ENCODE measurements around the gene MATCAP1.

Gene MATCAP1

GRCh38 chr16:67155295-67156142 is 28.2 kb downstream of the MATCAP1 start:
- peak; percentile 87 for DNase-seq

DNA sequence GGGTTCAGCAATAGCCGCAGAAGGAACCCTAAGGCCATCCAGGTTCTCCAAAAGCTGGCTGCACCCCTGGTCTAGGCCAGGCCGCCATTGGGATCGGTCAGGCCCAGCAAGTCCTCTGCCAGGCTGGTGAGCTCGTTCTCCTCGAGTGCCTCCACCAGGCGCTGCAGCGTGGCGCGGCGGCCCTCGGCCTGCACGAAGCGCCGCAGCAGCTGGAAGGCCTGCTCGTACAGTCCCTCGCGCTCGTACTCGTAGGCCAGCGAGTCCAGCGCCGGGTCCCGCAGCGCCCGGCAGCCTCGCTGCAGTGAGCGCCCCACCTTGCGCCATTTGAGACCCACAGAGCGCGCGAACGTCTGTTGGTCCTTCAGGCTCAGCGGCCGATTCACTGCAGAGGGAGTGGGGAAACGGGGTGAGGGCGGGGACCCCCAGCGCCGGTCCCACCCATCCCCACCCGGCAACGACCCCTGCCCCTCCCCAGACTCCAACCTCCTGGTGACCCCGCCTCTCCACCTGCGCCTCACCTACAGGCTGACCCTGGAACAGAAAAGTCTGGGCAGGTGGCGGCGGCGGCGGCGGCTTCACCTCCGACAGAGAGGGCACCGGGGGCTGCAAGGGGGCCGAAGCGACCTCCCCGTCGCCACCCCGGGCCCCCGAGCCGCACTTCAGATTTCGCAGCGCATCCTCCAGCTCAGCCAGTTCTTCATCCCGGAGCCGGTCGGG is 29.0 kb downstream of the MATCAP1 start:
- DNase-seq: no peak

- DNase-seq: no peak
These were observed 32.2 kb downstream of the MATCAP1 start for GRCh38 chr16:67151431-67152097.

- peak; percentile 61 for DNase-seq
These were observed 32.8 kb downstream of the MATCAP1 start, which contains the start of gene B3GNT9 for GRCh38 chr16:67150833-67151396. Gene B3GNT9 (minus strand): TSS chr16:67150998. CDS start chr16:67150485, 513 bp downstream.

- DNase-seq: peak; percentile 64
These were observed 33.5 kb downstream of the MATCAP1 start for GRCh38 chr16:67150047-67150832.

- DNase-seq: no peak
These were observed 34.3 kb downstream of the MATCAP1 start for GRCh38 chr16:67149276-67150046.

GRCh38 chr16:67148656-67149275 is 35.0 kb downstream of the MATCAP1 start:
- DNase-seq: no peak

DNA sequence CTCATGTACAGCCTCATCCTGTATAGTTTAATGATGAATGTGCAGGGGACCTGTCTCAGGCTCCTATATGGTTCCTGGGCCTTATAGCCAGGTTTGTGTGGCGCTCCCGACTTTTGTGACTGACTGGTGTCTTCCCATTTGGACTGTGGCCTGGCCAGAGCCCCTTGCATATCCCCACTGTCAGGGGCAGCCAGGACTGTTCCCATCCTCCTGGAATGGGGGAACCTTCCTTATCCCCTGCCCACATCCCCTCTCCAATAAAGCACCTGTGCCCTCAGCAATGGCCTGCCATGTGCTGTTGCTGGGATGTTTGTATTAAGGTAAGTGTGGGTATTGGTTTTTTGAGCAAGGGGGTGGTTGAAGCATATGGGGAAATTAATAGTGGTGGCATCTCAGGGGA is 35.5 kb downstream of the MATCAP1 start:
- no peak for DNase-seq

DNA sequence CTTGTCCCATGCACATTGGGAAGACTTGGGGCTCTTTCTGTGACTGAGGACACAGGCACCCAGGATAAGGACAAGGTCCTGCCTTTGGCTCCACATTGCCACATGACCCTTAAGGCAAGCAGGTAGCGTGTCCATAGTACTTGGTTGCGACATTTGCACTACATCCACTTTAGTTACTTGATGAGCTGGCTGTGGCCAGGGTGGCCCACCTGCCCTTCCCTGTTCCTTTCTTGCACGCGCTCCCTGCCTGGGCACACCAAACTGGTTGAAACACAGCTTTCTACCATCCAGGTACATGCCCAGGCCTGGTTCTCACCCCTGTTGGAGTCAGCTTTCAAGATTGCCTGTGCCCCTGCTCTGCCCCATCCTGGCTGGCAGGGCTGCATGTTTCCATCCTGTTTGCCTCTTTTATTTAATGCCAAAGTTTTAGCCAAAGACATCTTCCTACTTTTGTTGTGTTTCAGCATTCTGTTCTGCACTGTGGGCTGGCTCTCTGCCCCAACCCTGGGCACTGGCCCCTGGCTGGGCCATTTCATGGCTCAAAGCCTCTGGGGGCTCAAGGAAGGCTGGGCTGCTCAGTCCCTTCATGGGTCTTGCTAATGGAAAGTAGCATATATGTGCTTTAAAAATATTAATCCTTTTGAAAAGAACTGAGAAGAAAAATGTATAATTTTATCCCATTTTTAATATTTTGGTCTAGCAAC is 36.2 kb downstream of the MATCAP1 start:
- DNase-seq: no peak

DNA sequence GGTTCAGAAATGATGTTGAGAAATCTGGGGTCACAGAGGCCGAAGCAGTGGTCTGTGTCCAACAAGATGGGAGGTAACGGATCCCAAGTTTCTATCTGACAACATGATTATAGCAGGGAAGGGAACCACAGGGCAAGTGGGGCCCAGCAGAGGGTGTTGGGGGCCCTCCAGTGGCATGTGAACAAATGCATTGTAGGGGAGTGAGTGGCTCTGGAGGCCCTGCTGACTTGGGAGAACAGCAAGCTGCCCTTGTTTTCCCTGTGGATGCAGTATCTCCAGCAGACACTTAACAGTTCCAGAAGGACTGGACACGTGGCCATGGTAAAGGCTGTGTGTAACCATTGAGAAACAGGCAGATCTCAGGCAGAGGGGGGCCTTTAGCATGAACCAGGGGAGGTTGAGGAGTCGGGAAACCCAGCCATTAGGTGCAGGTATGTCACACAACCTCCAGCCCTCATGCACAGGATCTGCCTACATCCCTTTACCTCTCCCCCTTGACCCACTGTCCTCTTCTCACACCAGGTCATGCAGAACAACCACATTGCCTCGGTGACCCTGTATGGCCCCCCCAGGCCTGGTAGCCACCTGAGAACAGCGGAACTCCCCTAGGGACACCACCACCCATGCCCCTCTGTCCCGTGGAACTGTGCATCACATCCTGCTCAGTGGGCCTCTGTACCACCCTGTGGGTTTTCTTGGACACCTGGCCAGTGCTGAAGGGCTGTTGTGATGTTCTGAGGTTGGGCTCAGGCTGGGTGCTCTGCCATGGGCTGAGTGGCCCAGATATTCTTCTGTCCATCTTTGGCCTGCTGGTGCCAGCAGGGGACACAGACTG is 37.0 kb downstream of the MATCAP1 start:
- DNase-seq: no peak

- DNase-seq: no peak
These were observed 38.0 kb downstream of the MATCAP1 start for GRCh38 chr16:67145746-67146145.

DNA sequence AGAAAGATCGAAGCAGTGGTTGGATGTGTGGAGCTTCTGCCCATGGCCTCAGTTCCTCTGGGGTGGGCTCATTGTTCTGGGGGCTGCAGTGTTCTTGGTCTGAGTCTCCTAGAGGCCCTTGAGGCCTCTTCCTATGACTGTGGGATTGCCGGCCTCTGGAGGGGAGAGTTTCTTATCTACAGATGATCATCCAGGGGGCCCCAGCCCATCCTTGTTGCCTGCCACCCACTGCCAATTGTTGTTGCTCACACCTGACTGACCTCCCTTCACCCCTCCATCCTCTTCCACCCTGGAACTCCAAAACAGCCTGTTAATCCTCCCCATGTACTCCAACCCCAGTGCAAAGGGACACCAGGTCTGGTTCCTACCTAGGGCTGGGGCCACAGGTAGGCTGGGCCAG is 38.8 kb downstream of the MATCAP1 start:
- no peak for DNase-seq

DNA sequence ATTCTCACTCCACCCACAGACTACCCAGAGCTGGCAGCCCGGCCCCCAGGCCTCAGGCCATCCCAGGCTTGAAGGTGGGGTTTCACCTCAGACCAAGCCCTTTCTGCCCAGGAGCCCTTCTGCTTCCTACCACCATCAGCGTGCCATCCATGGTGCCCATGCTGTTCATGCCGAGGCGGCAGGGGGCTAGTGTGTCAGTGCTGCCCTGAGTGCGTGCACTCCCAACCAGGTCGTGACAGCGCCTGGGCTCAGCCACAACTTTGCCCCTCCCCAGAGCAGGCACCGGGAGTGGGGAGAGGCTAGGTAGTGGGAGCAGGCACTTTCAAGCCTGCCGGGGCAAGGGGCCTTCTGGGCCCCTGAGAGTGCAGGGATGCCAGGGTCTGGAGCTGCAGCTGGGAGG is 41.4 kb downstream of the MATCAP1 start:
- DNase-seq: no peak

DNA sequence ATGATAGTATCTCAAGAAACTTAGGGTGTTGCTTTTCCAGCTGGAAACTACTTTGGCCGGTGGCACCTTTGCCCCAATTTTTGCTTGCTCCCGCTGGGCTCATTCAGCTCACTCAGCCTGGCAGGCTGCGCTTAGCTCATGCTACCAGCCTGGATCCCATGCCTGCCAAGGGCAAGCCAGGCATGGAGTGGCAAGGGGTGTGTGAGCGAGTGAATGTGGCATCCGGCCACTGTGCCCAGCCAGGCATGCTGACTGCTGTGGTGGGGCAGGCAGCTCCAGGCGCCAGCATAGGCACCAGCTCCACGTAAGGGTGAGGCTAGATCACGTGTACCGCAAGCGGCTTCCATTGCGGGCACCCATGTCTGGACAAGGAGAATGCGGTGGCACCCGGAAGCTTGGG is 42.4 kb downstream of the MATCAP1 start:
- no peak for DNase-seq

DNA sequence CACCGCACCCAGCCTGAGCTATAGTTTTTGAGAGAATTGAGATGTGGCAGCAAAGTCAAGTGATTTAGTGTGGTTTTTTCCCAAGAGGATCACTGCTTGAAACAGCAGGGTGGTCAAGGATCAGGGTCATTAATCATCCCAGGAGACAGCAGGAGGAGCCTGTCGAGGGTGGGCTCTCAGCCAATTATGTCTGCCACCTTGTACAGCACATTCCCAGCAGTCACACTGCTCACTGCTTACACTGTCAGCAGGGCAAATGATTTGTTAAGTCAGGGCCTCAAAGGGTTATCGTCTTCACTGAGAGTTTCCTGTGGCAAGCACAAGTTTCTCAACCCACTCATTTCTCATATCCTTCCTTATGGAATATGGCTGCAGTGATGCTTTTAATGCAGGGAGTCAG is 46.2 kb downstream of the MATCAP1 start:
- DNase-seq: no peak

- no peak for DNase-seq
These were observed 54.3 kb downstream of the MATCAP1 start for GRCh38 chr16:67129422-67129821.

DNA sequence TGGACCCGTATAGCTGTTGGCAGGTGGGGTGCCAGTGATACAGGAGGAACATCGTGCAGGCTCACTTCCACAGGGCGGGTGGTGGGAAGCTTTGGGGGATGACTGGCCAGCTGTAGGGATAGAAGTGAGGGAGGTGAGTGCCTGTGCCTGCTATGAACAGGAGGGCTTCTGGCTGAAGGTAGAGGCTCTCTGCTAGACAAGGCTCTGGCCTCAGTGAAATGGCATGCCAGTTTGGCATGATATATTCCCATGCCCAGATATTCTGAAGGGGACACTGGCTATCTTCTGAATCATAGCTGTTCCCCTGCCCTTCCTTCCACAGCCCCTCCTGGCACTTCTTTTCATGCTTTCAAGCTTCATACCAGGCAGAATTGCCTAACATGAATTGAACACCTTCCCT is 54.9 kb downstream of the MATCAP1 start:
- DNase-seq: no peak

DNA sequence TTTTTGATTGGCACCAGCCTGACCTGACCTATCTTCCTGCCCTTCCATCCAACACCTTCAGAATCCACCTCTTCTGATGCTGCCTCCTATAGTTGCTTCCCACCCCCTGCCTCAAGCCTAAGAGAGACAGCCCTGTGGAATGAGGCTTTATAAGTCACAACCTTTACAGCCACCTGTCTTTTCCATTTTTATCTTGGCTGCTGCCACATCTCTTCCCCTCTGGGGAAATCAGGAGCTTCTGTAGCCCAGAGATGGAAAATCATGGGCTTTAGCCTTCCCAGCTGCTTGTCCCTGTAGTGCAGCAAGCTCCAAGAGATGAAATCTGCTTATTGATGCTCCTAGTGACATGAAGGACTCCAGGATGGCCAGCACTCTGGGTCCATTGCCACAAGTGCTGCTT is 55.3 kb downstream of the MATCAP1 start:
- DNase-seq: no peak

Measured in activated CD4-positive, alpha-beta T cell treated with anti-CD3 and anti-CD28 coated beads for 48 hours (primary cell).